HEK293 (cell line): ENCODE measurements around the gene CPLANE1.
"Not testable (repeated sequence)": the region's sequence is repeated elsewhere in the genome, so short reads cannot be mapped to it uniquely, and the experiment has no call there.

Source experiments
- KLF16 ChIP-seq: fragments of 450-650 bp; formaldehyde crosslinking; IDR thresholded peaks from 2 replicates; pipeline ENCODE4 v1.5.1; 2017; ENCODE audit warnings: missing biosample characterization, missing genetic modification characterization
- PATZ1 ChIP-seq: fragments of 450-650 bp; formaldehyde crosslinking; IDR thresholded peaks from 2 replicates; pipeline ENCODE4 v1.5.1; 2016; ENCODE audit warnings: missing biosample characterization, missing genetic modification characterization
- PRDM10 ChIP-seq: fragments of 450-650 bp; formaldehyde crosslinking; IDR thresholded peaks from 2 replicates; pipeline ENCODE4 v1.5.1; 2016; ENCODE audit warnings: missing biosample characterization, missing genetic modification characterization
- TCF7L2 ChIP-seq: IDR thresholded peaks from 2 replicates; pipeline ENCODE4 v1.6.1; 2011; ENCODE audit warnings: low read depth, mild to moderate bottlenecking, inconsistent platforms, low read length, moderate library complexity, borderline replicate concordance
- YY1 ChIP-seq: fragments of 450-650 bp; formaldehyde crosslinking; IDR thresholded peaks from 2 replicates; pipeline ENCODE4 v1.5.1; 2018; ENCODE audit warnings: missing biosample characterization, missing genetic modification characterization
- ZNF146 ChIP-seq: fragments of 450-650 bp; formaldehyde crosslinking; IDR thresholded peaks from 2 replicates; pipeline ENCODE4 v1.5.1; 2016; ENCODE audit warnings: missing biosample characterization, missing genetic modification characterization
- ZNF202 ChIP-seq: fragments of 450-650 bp; formaldehyde crosslinking; IDR thresholded peaks from 2 replicates; pipeline ENCODE4 v1.5.1; 2016; ENCODE audit warnings: missing biosample characterization, missing genetic modification characterization, borderline replicate concordance
- ZNF266 ChIP-seq: fragments of 450-650 bp; formaldehyde crosslinking; IDR thresholded peaks from 2 replicates; pipeline ENCODE4 v1.5.1; 2016; ENCODE audit warnings: missing biosample characterization, missing genetic modification characterization, low read depth
- ZNF596 ChIP-seq: fragments of 450-650 bp; IDR thresholded peaks from 2 replicates; pipeline ENCODE4 v1.5.0; 2018; ENCODE audit warnings: missing biosample characterization, mild to moderate bottlenecking, missing genetic modification characterization, moderate library complexity
- ZNF610 ChIP-seq: fragments of 450-650 bp; formaldehyde crosslinking; IDR thresholded peaks from 2 replicates; pipeline ENCODE4 v1.5.1; 2016; ENCODE audit warnings: missing biosample characterization, missing genetic modification characterization, borderline replicate concordance
- ZNF701 ChIP-seq: fragments of 450-650 bp; formaldehyde crosslinking; IDR thresholded peaks from 2 replicates; pipeline ENCODE4 v1.5.1; 2016; ENCODE audit warnings: missing biosample characterization, missing genetic modification characterization
- ZNF785 ChIP-seq: fragments of 450-650 bp; formaldehyde crosslinking; IDR thresholded peaks from 2 replicates; pipeline ENCODE4 v1.5.1; 2016; ENCODE audit warnings: missing biosample characterization, missing genetic modification characterization
- TF ChIP-seq, protein P1 (sequence below): fragments of 450-650 bp; formaldehyde crosslinking; IDR thresholded peaks from 2 replicates; pipeline ENCODE4 v1.5.1; 2016; ENCODE audit warnings: missing biosample characterization, missing genetic modification characterization

GRCh38 chr5:37093795-37094194, 155.4 kb downstream of the CPLANE1 start:
- not testable (repeated sequence) for TF ChIP-seq ZNF596 (tag by site-specific recombination); ZNF610; PATZ1 (tag by site-specific recombination); ZNF701 (tag by site-specific recombination); YY1 (tag by site-specific recombination); KLF16 (tag by site-specific recombination); PRDM10; ZNF785 (tag by site-specific recombination); ZNF202; ZNF146 (tag by site-specific recombination); ZNF266 (tag by site-specific recombination); TCF7L2
- TF ChIP-seq, protein P1, sequence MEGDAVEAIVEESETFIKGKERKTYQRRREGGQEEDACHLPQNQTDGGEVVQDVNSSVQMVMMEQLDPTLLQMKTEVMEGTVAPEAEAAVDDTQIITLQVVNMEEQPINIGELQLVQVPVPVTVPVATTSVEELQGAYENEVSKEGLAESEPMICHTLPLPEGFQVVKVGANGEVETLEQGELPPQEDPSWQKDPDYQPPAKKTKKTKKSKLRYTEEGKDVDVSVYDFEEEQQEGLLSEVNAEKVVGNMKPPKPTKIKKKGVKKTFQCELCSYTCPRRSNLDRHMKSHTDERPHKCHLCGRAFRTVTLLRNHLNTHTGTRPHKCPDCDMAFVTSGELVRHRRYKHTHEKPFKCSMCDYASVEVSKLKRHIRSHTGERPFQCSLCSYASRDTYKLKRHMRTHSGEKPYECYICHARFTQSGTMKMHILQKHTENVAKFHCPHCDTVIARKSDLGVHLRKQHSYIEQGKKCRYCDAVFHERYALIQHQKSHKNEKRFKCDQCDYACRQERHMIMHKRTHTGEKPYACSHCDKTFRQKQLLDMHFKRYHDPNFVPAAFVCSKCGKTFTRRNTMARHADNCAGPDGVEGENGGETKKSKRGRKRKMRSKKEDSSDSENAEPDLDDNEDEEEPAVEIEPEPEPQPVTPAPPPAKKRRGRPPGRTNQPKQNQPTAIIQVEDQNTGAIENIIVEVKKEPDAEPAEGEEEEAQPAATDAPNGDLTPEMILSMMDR, result not testable (repeated sequence)
